ENCODE data around the gene TMEM125. TPM values are rescaled to one million over a fixed set of nuclear protein-coding genes. Genes with fewer than 3 reads are reported as not detected.

The TMEM125 gene
- total RNA-seq, 1 experiment from 2014 or later, result 24.4 TPM

GRCh38 chr1:43235451-43236121, 34.2 kb upstream of the TMEM125 start:
- H3K27me3 Mint-ChIP-seq (ENCODE audit: unreplicated experiment), result no peaks in the 10 kb centered on the region
- peaks cover 33% of the 10 kb centered on the region for H3K4me1 Mint-ChIP-seq (ENCODE audit: low read depth, unreplicated experiment)
- TF ChIP-seq CTCF (IDR thresholded peaks at IDR 0.05; ENCODE audit: unreplicated experiment), result no peak
- no TSS peak for BruUV-seq (replicated peaks)
- no peaks in the 10 kb centered on the region for H3K36me3 Mint-ChIP-seq (ENCODE audit: insufficient read depth, unreplicated experiment)
- intact Hi-C loops (cut with micrococcal nuclease; ENCODE audit: unreplicated experiment), result loop anchor here (5.0 kb wide), 1 partner anchor 122 kb away; the partner anchor contains the start of gene CDC20
- no peak overlapping the region for H3K4me3 Mint-ChIP-seq (ENCODE audit: low read depth, unreplicated experiment)
- H3K9me3 Mint-ChIP-seq (ENCODE audit: low read depth, unreplicated experiment), result peaks cover 4% of the 10 kb centered on the region
- no peak overlapping the region for H3K27ac Mint-ChIP-seq (ENCODE audit: unreplicated experiment)
- DNase-seq, result no peak
- CTCF ChIA-PET, result interaction anchor here (1.9 kb wide), 1 partner anchor 123 kb away, joined by 8 read pairs; the partner anchor contains the start of gene CDC20

- DNase-seq, result no peak
- intact Hi-C loops (cut with micrococcal nuclease; ENCODE audit: unreplicated experiment), result loop anchor here (5.0 kb wide), 1 partner anchor 120 kb away; the partner anchor contains the start of gene CDC20
- Mint-ChIP-seq H3K27ac (ENCODE audit: unreplicated experiment) (no peak overlapping the region), H3K9me3 (ENCODE audit: low read depth, unreplicated experiment) (peaks cover 5% of the 10 kb centered on the region), H3K27me3 (ENCODE audit: unreplicated experiment) (no peaks in the 10 kb centered on the region), H3K36me3 (ENCODE audit: insufficient read depth, unreplicated experiment) (no peaks in the 10 kb centered on the region), H3K4me1 (ENCODE audit: low read depth, unreplicated experiment) (peaks cover 37% of the 10 kb centered on the region), H3K4me3 (ENCODE audit: low read depth, unreplicated experiment) (no peak overlapping the region)
- no TSS peak for BruUV-seq (replicated peaks)
- no peak for TF ChIP-seq CTCF (IDR thresholded peaks at IDR 0.05; ENCODE audit: unreplicated experiment)
- CTCF ChIA-PET, result interaction anchor here (1.1 to 1.9 kb wide), 2 partner anchors 121 to 147 kb away, joined by 4 to 8 read pairs; partner anchors contain the start of gene CDC20
Measured at GRCh38 chr1:43237121-43237520, 32.7 kb upstream of the TMEM125 start.

- H3K27ac Mint-ChIP-seq (ENCODE audit: unreplicated experiment), result no peak overlapping the region
- H3K9me3 Mint-ChIP-seq (ENCODE audit: low read depth, unreplicated experiment), result peaks cover 5% of the 10 kb centered on the region
- no peak overlapping the region for H3K4me3 Mint-ChIP-seq (ENCODE audit: low read depth, unreplicated experiment)
- no TSS peak for BruUV-seq (replicated peaks)
- peak; percentile 78 for DNase-seq
- peaks cover 31% of the 10 kb centered on the region for H3K4me1 Mint-ChIP-seq (ENCODE audit: low read depth, unreplicated experiment)
- TF ChIP-seq CTCF (IDR thresholded peaks at IDR 0.05; ENCODE audit: unreplicated experiment), result peak; percentile 57
- H3K27me3 Mint-ChIP-seq (ENCODE audit: unreplicated experiment), result no peaks in the 10 kb centered on the region
- CTCF ChIA-PET, result interaction anchor here (1.1 to 1.4 kb wide), 2 partner anchors 11 to 146 kb away, joined by 3 to 4 read pairs; no protein-coding TSS in a partner anchor
- intact Hi-C loops (cut with micrococcal nuclease; ENCODE audit: unreplicated experiment), result loop anchor here (5.0 kb wide), 1 partner anchor 119 kb away; the partner anchor contains the start of gene CDC20
- H3K36me3 Mint-ChIP-seq (ENCODE audit: insufficient read depth, unreplicated experiment), result no peaks in the 10 kb centered on the region
Measured at GRCh38 chr1:43238085-43238484, 31.7 kb upstream of the TMEM125 start.

- no peaks in the 10 kb centered on the region for H3K27me3 Mint-ChIP-seq (ENCODE audit: unreplicated experiment)
- intact Hi-C loops (cut with micrococcal nuclease; ENCODE audit: unreplicated experiment), result loop anchor here (5.0 kb wide), 1 partner anchor 118 kb away; the partner anchor contains the start of gene CDC20
- peaks cover 5% of the 10 kb centered on the region for H3K9me3 Mint-ChIP-seq (ENCODE audit: low read depth, unreplicated experiment)
- H3K4me1 Mint-ChIP-seq (ENCODE audit: low read depth, unreplicated experiment), result peaks cover 31% of the 10 kb centered on the region
- H3K27ac Mint-ChIP-seq (ENCODE audit: unreplicated experiment), result no peak overlapping the region
- CTCF ChIA-PET, result interaction anchor here (0.8 to 1.6 kb wide), 4 partner anchors 12 to 144 kb away, joined by 3 to 5 read pairs (median 3); partner anchors contain the start of gene C1orf210
- no peak for TF ChIP-seq CTCF (IDR thresholded peaks at IDR 0.05; ENCODE audit: unreplicated experiment)
- H3K36me3 Mint-ChIP-seq (ENCODE audit: insufficient read depth, unreplicated experiment), result no peaks in the 10 kb centered on the region
- no peak for DNase-seq
- no TSS peak for BruUV-seq (replicated peaks)
- no peak overlapping the region for H3K4me3 Mint-ChIP-seq (ENCODE audit: low read depth, unreplicated experiment)
Measured at GRCh38 chr1:43238991-43239469, 30.8 kb upstream of the TMEM125 start.

Data from Calu3 (cell line).